H1 (cell line): ENCODE data around the gene EPB41L3. TPM values are rescaled to one million over a fixed set of nuclear protein-coding genes. Genes with fewer than 3 reads are reported as not detected.

Source experiments
- CTCF ChIA-PET: fragments of 300-600 bp; sonication (Branson Sonifier 250); formaldehyde crosslinking; loops from one replicate; lab custom pipeline; 2021; ENCODE audit not compliant: partially characterized antibody; lab: Charles Lee
- POLR2A ChIA-PET: fragments of 300-600 bp; sonication (Branson Sonifier 250); formaldehyde crosslinking; loops from one replicate; lab custom pipeline; 2021; ENCODE audit warnings: inconsistent platforms; ENCODE audit not compliant: partially characterized antibody; lab: Charles Lee
- DNase-seq, 2 experiments: peaks; one replicate each; pipeline versions ENCODE4 v3.0.0 to v3.0.0-alpha.2; 2010 to 2022; ENCODE audit warnings: low spot score in 2 of 2, low read depth in 1 of 2, mixed read lengths in 1 of 2
- FAIRE-seq: peaks from 2 replicates; lab custom pipeline; 2011; peaks lifted over from hg19 to GRCh38; lab: Jason Lieb, UNC
- H2AFZ ChIP-seq: 2 replicates; pipeline ENCODE4 v1.8.1; 2012; ENCODE audit warnings: low read length, inconsistent platforms
- H2AK5ac ChIP-seq: 2 replicates; pipeline ENCODE4 v1.6.1; 2013; ENCODE audit warnings: low read depth, low read length
- H2BK120ac ChIP-seq: replicated peaks from 2 replicates; pipeline ENCODE3; 2013; ENCODE audit warnings: low read depth, low read length, inconsistent platforms
- H2BK12ac ChIP-seq: 2 replicates; pipeline ENCODE4 v1.6.1; 2013; ENCODE audit warnings: low read depth, low read length
- H2BK15ac ChIP-seq: 2 replicates; pipeline ENCODE4 v1.6.1; 2013; ENCODE audit warnings: low read length
- H2BK20ac ChIP-seq: 2 replicates; pipeline ENCODE4 v1.6.1; 2013; ENCODE audit warnings: low read length
- H2BK5ac ChIP-seq: 2 replicates; pipeline ENCODE4 v1.6.1; 2013; ENCODE audit warnings: low read depth, low read length
- H3K14ac ChIP-seq: 2 replicates; pipeline ENCODE4 v1.6.1; 2013; ENCODE audit warnings: inconsistent platforms; ENCODE audit not compliant: insufficient read length
- H3K18ac ChIP-seq: 2 replicates; pipeline ENCODE4 v1.6.1; 2013; ENCODE audit warnings: low read length; ENCODE audit errors: extremely low read depth
- H3K23ac ChIP-seq: 2 replicates; pipeline ENCODE4 v1.6.1; 2013; ENCODE audit warnings: inconsistent platforms; ENCODE audit not compliant: insufficient read length
- H3K23me2 ChIP-seq: 2 replicates; pipeline ENCODE4 v1.6.1; 2013; ENCODE audit warnings: low read depth, low read length
- H3K27ac ChIP-seq: 2 replicates; pipeline ENCODE4 v1.6.1; 2011; ENCODE audit warnings: low read depth, low read length, inconsistent platforms
- H3K27me3 ChIP-seq, 4 experiments: replicated peaks in 1 of 4; 1 replicate in 1 of 4; 2 replicates in 3 of 4; pipeline versions ENCODE4 v1.6.1 to v1.8.1; 2011 to 2013; ENCODE audit warnings: low read length in 3 of 4, mild to moderate bottlenecking in 3 of 4, inconsistent platforms in 2 of 4, mixed read lengths in 2 of 4, moderate library complexity in 1 of 4; ENCODE audit not compliant: control insufficient read depth in 3 of 4, insufficient read depth in 3 of 4; ENCODE audit errors: extremely low read depth in 1 of 4
- H3K36me3 ChIP-seq, 4 experiments: 2 replicates each; pipeline versions ENCODE4 v1.6.1 to v1.8.1; 2011 to 2013; ENCODE audit warnings: mild to moderate bottlenecking in 4 of 4, low read length in 3 of 4, moderate library complexity in 2 of 4, control low read depth in 1 of 4, inconsistent platforms in 1 of 4; ENCODE audit not compliant: insufficient read depth in 4 of 4, control insufficient read depth in 2 of 4
- H3K4ac ChIP-seq: replicated peaks from 2 replicates; pipeline ENCODE3; 2013; ENCODE audit warnings: low read length, low read depth, mixed read lengths, inconsistent platforms; ENCODE audit not compliant: insufficient read length
- H3K4me1 ChIP-seq, 4 experiments: replicated peaks in 1 of 4; 1 replicate in 1 of 4; 2 replicates in 3 of 4; pipeline versions ENCODE4 v1.6.1 to v1.8.1; 2011 to 2013; ENCODE audit warnings: low read length in 3 of 4, inconsistent platforms in 2 of 4, mixed read lengths in 1 of 4; ENCODE audit not compliant: insufficient read depth in 4 of 4, control insufficient read depth in 3 of 4
- H3K4me2 ChIP-seq, 2 experiments: 2 replicates each; pipeline versions ENCODE4 v1.6.1 to v1.8.1; 2011 to 2013; ENCODE audit warnings: low read depth in 2 of 2, low read length in 2 of 2, control low read depth in 1 of 2, inconsistent platforms in 1 of 2, mild to moderate bottlenecking in 1 of 2; ENCODE audit not compliant: insufficient read depth in 1 of 2
- H3K4me3 ChIP-seq, 4 experiments: fragments of 200-600, 300-600 bp in 1 of 4; sonication (generic), shearing (Covaris generic), sonication (Bioruptor Twin) in 1 of 4; 2 replicates each; pipeline versions ENCODE4 v1.5.1 to v1.8.1; 2011 to 2016; ENCODE audit warnings: low read length in 4 of 4, low read depth in 3 of 4, control low read depth in 2 of 4, inconsistent platforms in 2 of 4, mild to moderate bottlenecking in 2 of 4, mixed read lengths in 1 of 4, moderate library complexity in 1 of 4; ENCODE audit not compliant: insufficient read depth in 2 of 4; ENCODE audit errors: extremely low read depth in 1 of 4
- H3K56ac ChIP-seq: replicated peaks from 2 replicates; pipeline ENCODE3; 2013; ENCODE audit warnings: low read depth, mild to moderate bottlenecking, mixed read lengths, low read length, inconsistent platforms; ENCODE audit not compliant: insufficient read length
- H3K79me1 ChIP-seq: 2 replicates; pipeline ENCODE4 v1.6.1; 2013; ENCODE audit warnings: low read depth, low read length, control low read depth
- H3K79me2 ChIP-seq, 2 experiments: 2 replicates each; pipeline versions ENCODE4 v1.6.1 to v1.8.1; 2012 to 2013; ENCODE audit warnings: low read length in 2 of 2, mild to moderate bottlenecking in 2 of 2, inconsistent platforms in 1 of 2; ENCODE audit not compliant: insufficient read depth in 2 of 2, control insufficient read depth in 1 of 2
- H3K9ac ChIP-seq, 4 experiments: replicated peaks in 1 of 4; 1 replicate in 1 of 4; 2 replicates in 3 of 4; pipeline versions ENCODE4 v1.6.1 to v1.8.1; 2011 to 2013; ENCODE audit warnings: low read depth in 3 of 4, low read length in 3 of 4, control low read depth in 2 of 4, mild to moderate bottlenecking in 2 of 4, moderate library complexity in 2 of 4, inconsistent platforms in 1 of 4; ENCODE audit errors: extremely low read depth in 1 of 4
- H3K9me3 ChIP-seq, 2 experiments: 2 replicates each; pipeline versions ENCODE4 v1.6.1 to v1.8.1; 2012 to 2013; ENCODE audit warnings: mild to moderate bottlenecking in 2 of 2, moderate library complexity in 2 of 2, control low read depth in 1 of 2, inconsistent platforms in 1 of 2, low read depth in 1 of 2, low read length in 1 of 2, mixed read lengths in 1 of 2; ENCODE audit not compliant: insufficient read depth in 2 of 2
- H4K20me1 ChIP-seq, 2 experiments: replicated peaks in 1 of 2; 2 replicates each; pipeline versions ENCODE3 to v1.8.1; 2011 to 2013; ENCODE audit warnings: inconsistent platforms in 2 of 2, low read length in 2 of 2, mild to moderate bottlenecking in 1 of 2; ENCODE audit not compliant: insufficient read depth in 2 of 2, control insufficient read depth in 1 of 2
- H4K5ac ChIP-seq: 2 replicates; pipeline ENCODE4 v1.6.1; 2013; ENCODE audit warnings: low read length, low read depth, mixed read lengths, inconsistent platforms; ENCODE audit not compliant: insufficient read length
- H4K8ac ChIP-seq: 2 replicates; pipeline ENCODE4 v1.8.0; 2013; ENCODE audit warnings: mild to moderate bottlenecking, moderate library complexity, low read length, inconsistent platforms; ENCODE audit not compliant: insufficient read depth; ENCODE audit errors: extremely low read depth
- H4K91ac ChIP-seq: replicated peaks from 2 replicates; pipeline ENCODE3; 2013; ENCODE audit warnings: low read length, mixed read lengths, inconsistent platforms; ENCODE audit not compliant: insufficient read length
- BRCA1 ChIP-seq: IDR thresholded peaks from 2 replicates; pipeline ENCODE4 v1.6.1; 2012; ENCODE audit warnings: low read depth, low read length, improper control_type of control experiment
- SRF ChIP-seq: IDR thresholded peaks from 2 replicates; pipeline ENCODE4 v1.6.1; 2011; ENCODE audit warnings: mild to moderate bottlenecking, low read depth, low read length, moderate library complexity
- WGBS, 2 experiments: shearing (Covaris generic) in 1 of 2; methylation state at CpG; one replicate each; pipeline versions ENCODE4 v1.1.6 to v1.1.7; 2013 to 2015; ENCODE audit warnings: low lambda C conversion rate in 2 of 2, mixed read lengths in 2 of 2, inconsistent platforms in 1 of 2, low coverage in 1 of 2, missing lambda C conversion rate in 1 of 2; ENCODE audit not compliant: insufficient replicate concordance in 2 of 2, insufficient coverage in 1 of 2, insufficient read length in 1 of 2; ENCODE audit errors: extremely low coverage in 1 of 2, missing lambda C conversion rate in 1 of 2; 5-methylcytosine and 5-hydroxymethylcytosine counted together
- polyA plus RNA-seq, 7 experiments: library from polyadenylated mRNA; depleted of rRNA in 3 of 7; stranded (reverse) in 5 of 7; unstranded in 2 of 7; fragments of >200 nt in 5 of 7; fragments of 200-250 nt in 2 of 7; gene quantifications; 1 replicate in 5 of 7; 2 replicates in 1 of 7; 4 replicates in 1 of 7; pipeline versions ENCODE4 v1.2.1 to v1.2.3, GENCODE V29; 2011 to 2013; ENCODE audit warnings: missing spikeins in 2 of 7, mixed read lengths in 2 of 7
- total RNA-seq: library from RNA; stranded (reverse); fragmentation: NEBNext Ultra II Directional; extraction: Animal tissue kit (Norgen Biotek cat#: 25700); gene quantifications from 2 replicates; pipeline ENCODE4 v1.2.1, GENCODE V29; 2021

The EPB41L3 gene
- total and polyA plus RNA-seq, 2 of the 8 experiments (the other 6 are each of a cell fraction or from before 2014, with no cell fraction given) = 7.9 to 16.1 TPM

- H4K91ac ChIP-seq = no peak overlapping the region
- H4K8ac ChIP-seq = no peak overlapping the region
- no peak overlapping the region for H3K4me2 ChIP-seq
- no peaks in the 10 kb centered on the region for H3K79me1 ChIP-seq
- FAIRE-seq = no peak
- H3K56ac ChIP-seq = no peak overlapping the region
- no peak for DNase-seq
- no peak overlapping the region for H2BK12ac ChIP-seq
- 92% methylated on average over 7 of the region's 7 CpGs; no CpG with 5 or more reads in 1 of the 2 experiments for WGBS, 2 experiments
- no peak overlapping the region for H3K4me3 ChIP-seq
- H3K9me3 ChIP-seq = no peaks in the 10 kb centered on the region
- H3K4me1 ChIP-seq = peaks cover 1 to 8% (median 4%) of the 10 kb centered on the region in 4 experiments; a peak in 4 of 7 replicates
- H2BK15ac ChIP-seq = no peak overlapping the region
- H2AFZ ChIP-seq = no peak overlapping the region
- H3K9ac ChIP-seq = no peak overlapping the region
- no peak overlapping the region for H2BK5ac ChIP-seq
- H3K79me2 ChIP-seq = no peaks in the 10 kb centered on the region
- H2BK20ac ChIP-seq = no peak overlapping the region
- no peak overlapping the region for H3K18ac ChIP-seq
- H3K4ac ChIP-seq = no peak overlapping the region
- H2BK120ac ChIP-seq = no peak overlapping the region
- no peaks in the 10 kb centered on the region for H4K20me1 ChIP-seq
- H3K36me3 ChIP-seq = no peaks in the 10 kb centered on the region
- ChIA-PET POLR2A (no interaction called here), CTCF (interaction anchor here (0.6 to 1.5 kb wide), 3 partner anchors 30 to 36 kb away, joined by 3 to 5 read pairs (median 3); no protein-coding TSS in a partner anchor)
- peaks cover 6% of the 10 kb centered on the region; the same call in 1 of the 2 replicates for H3K23me2 ChIP-seq
- no peak overlapping the region for H3K14ac ChIP-seq
- TF ChIP-seq BRCA1 = no peak
- TF ChIP-seq SRF = no peak
- H3K27ac ChIP-seq = no peak overlapping the region
- no peak overlapping the region for H4K5ac ChIP-seq
- H3K27me3 ChIP-seq = no peaks in the 10 kb centered on the region
- no peak overlapping the region for H2AK5ac ChIP-seq
- H3K23ac ChIP-seq = no peak overlapping the region
Measured at GRCh38 chr18:5510135-5510846, 33.5 kb downstream of the EPB41L3 start.
